ENCODE data around the gene HPCA.

HPCA gene

GRCh38 chr1:32934535-32934934, 48.2 kb downstream of the HPCA start:
- no peak for DNase-seq (ENCODE audit: low read depth)

DNA sequence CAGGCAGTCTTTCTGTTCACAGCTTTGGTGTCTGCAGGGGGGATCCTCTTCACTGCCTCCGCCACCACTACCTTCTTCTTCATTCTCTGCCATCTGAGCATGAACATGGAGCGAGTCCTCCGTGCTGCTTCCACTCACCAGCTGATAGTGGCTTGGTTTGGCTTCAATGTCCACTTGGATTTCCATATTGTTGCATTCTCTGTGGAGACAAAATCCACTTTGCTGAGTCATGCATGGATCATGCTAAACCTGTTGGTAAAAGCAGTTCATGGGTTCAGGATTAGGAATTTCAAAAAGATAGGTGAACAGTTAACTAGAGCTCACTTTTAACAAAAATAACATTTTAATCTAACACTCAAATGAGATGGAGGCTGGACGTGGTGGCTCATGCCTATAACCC, 50.8 kb downstream of the HPCA start:
- peak; percentile 17 for DNase-seq (ENCODE audit: low read depth)

GRCh38 chr1:32939655-32940371, 53.5 kb downstream of the HPCA start:
- DNase-seq (ENCODE audit: low read depth) = peak; percentile 93

GRCh38 chr1:32944180-32944579, 57.9 kb downstream of the HPCA start:
- DNase-seq (ENCODE audit: low read depth) = no peak

All from amniotic epithelial cell (primary cell).